ENCODE data around the gene RIBC2.
"Not testable (repeated sequence)": the region's sequence is repeated elsewhere in the genome, so short reads cannot be mapped to it uniquely, and the experiment has no call there.

RIBC2 gene

GRCh38 chr22:45438336-45438735 is 24.8 kb downstream of the RIBC2 start:
- H3K9me3 ChIP-seq (replicated peaks; ENCODE audit: low read length): no peaks in the 10 kb centered on the region
- no peaks in the 10 kb centered on the region for H3K36me3 ChIP-seq (ENCODE audit: insufficient read depth, low read length)
- no peaks in the 10 kb centered on the region for H3K27me3 ChIP-seq (ENCODE audit: control insufficient read depth, insufficient read depth, low read length)
- H3K4me2 ChIP-seq (ENCODE audit: low read length): no peak overlapping the region
- no peak overlapping the region for H3K9ac ChIP-seq (ENCODE audit: low read depth, low read length)
- no peak overlapping the region for H3K4me3 ChIP-seq (ENCODE audit: low read length)
- peaks cover 5% of the 10 kb centered on the region for H3K4me1 ChIP-seq (ENCODE audit: control insufficient read depth, insufficient read depth, low read length)

DNA sequence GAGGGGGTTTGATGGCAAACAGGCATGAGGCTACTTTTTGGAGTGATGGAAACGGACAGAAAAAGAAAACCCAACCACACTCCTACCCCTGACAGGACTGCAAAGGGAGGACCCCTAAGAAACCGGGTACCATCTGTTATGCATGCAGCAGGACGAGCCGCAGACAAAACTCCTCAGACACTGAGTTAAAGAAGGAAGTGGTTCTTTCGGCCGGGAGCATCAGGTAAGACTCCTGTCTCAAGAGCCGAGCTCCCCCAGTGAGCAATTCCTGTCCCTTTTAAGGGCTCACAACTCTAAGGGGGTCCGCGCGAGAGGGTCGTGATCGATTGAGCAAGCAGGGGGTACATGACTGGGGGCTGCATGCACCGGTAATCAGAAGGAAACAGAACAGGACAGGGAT is 27.2 kb downstream of the RIBC2 start:
- not testable (repeated sequence) for H3K4me1 ChIP-seq (ENCODE audit: control insufficient read depth, insufficient read depth, low read length); H3K36me3 ChIP-seq (ENCODE audit: insufficient read depth, low read length); H3K4me2 ChIP-seq (ENCODE audit: low read length); H3K4me3 ChIP-seq (ENCODE audit: low read length); H3K9me3 ChIP-seq (replicated peaks; ENCODE audit: low read length); H3K27me3 ChIP-seq (ENCODE audit: control insufficient read depth, insufficient read depth, low read length); H3K9ac ChIP-seq (ENCODE audit: low read depth, low read length)

GRCh38 chr22:45441138-45441537 is 27.6 kb downstream of the RIBC2 start:
- peaks cover 7% of the 10 kb centered on the region for H3K27me3 ChIP-seq (ENCODE audit: control insufficient read depth, insufficient read depth, low read length)
- no peaks in the 10 kb centered on the region for H3K4me1 ChIP-seq (ENCODE audit: control insufficient read depth, insufficient read depth, low read length)
- no peak overlapping the region for H3K9ac ChIP-seq (ENCODE audit: low read depth, low read length)
- no peaks in the 10 kb centered on the region for H3K9me3 ChIP-seq (replicated peaks; ENCODE audit: low read length)
- no peaks in the 10 kb centered on the region for H3K36me3 ChIP-seq (ENCODE audit: insufficient read depth, low read length)
- no peak overlapping the region for H3K4me3 ChIP-seq (ENCODE audit: low read length)
- H3K4me2 ChIP-seq (ENCODE audit: low read length): no peak overlapping the region

- Histone ChIP-seq H3K4me1 (ENCODE audit: control insufficient read depth, insufficient read depth, low read length) (no peaks in the 10 kb centered on the region), H3K9me3 (replicated peaks; ENCODE audit: low read length) (no peaks in the 10 kb centered on the region), H3K4me3 (ENCODE audit: low read length) (no peak overlapping the region), H3K27me3 (ENCODE audit: control insufficient read depth, insufficient read depth, low read length) (peaks cover 10% of the 10 kb centered on the region), H3K4me2 (ENCODE audit: low read length) (no peak overlapping the region), H3K9ac (ENCODE audit: low read depth, low read length) (no peak overlapping the region), H3K36me3 (ENCODE audit: insufficient read depth, low read length) (no peaks in the 10 kb centered on the region)
Observed at GRCh38 chr22:45442116-45442515, 28.6 kb downstream of the RIBC2 start.

DNA sequence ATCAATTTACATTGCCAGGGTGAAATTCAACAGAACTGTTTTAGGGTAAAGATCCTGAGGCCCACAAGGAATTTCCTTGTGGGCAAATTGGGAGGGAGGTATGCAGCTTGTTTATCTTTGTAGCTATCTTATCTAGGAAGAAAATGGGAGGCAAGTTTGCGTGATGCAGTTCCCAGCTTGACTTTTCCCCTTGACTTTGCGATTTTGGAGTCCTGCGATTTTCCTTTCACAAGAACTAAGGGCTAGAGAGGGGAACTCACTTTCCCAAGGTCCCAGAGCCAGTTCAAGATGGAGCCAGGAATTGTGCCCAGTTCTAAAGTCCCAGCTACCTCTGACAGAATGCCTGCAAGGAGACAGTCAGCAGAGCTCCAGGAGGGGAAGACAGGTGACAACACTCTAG is 30.7 kb downstream of the RIBC2 start:
- no peak overlapping the region for H3K4me3 ChIP-seq (ENCODE audit: low read length)
- H3K9ac ChIP-seq (ENCODE audit: low read depth, low read length): no peak overlapping the region
- no peak overlapping the region for H3K4me2 ChIP-seq (ENCODE audit: low read length)
- H3K4me1 ChIP-seq (ENCODE audit: control insufficient read depth, insufficient read depth, low read length): no peaks in the 10 kb centered on the region
- H3K9me3 ChIP-seq (replicated peaks; ENCODE audit: low read length): no peaks in the 10 kb centered on the region
- H3K27me3 ChIP-seq (ENCODE audit: control insufficient read depth, insufficient read depth, low read length): peaks cover 10% of the 10 kb centered on the region
- H3K36me3 ChIP-seq (ENCODE audit: insufficient read depth, low read length): no peaks in the 10 kb centered on the region

DNA sequence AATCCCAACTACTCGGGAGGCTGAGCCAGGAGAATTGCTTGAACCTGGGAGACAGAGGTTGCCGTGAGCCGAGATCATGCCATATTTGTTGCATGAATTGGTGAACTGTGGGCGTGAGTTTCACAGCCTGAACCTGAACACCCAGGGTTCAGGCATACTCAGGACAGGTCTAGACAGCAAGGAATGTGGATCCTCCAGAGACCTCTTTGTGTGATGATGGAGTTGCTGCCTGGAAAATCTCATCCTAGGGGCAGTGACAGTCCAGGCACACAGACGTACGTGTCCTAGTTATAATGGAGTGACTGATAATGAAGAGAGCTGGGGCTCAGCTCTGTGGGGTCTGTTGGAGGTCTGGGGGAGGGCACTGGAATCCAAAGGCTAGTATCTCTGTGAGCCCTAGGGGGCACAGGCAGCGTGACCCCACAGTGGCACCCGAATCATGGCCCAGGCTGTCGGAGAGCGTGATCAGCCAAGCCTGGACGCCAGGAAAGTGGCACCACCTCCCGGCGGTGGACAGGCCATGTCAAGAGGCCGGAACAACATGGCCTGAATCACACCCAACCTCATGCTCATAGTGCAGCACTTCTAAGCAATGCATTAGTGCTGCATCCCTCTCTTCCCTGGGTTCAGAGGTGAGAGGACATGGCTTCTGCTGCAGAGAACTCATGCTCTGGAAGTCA is 31.7 kb downstream of the RIBC2 start:
- H3K36me3 ChIP-seq (ENCODE audit: insufficient read depth, low read length): no peaks in the 10 kb centered on the region
- H3K4me1 ChIP-seq (ENCODE audit: control insufficient read depth, insufficient read depth, low read length): no peaks in the 10 kb centered on the region

DNA sequence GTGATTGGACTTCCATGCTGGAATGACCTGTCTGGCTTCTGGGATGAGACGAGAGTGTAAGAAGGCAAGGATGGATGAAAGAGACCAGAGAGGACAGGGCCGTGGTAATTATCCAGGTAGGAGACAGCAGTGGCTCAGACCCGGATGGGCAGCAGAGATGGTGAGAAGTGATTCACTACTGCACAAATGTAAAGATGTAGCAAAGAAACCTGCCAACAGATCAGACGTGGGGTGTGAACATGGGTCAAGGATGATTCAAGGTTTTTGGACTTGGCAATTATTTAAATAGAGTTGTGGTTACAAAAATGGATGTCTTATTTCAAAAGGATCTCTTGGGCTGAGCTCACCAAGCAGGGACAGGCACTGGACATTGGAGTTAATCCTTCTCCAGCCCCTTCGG is 32.7 kb downstream of the RIBC2 start:
- peaks cover 10% of the 10 kb centered on the region for H3K27me3 ChIP-seq (ENCODE audit: control insufficient read depth, insufficient read depth, low read length)
- no peaks in the 10 kb centered on the region for H3K9me3 ChIP-seq (replicated peaks; ENCODE audit: low read length)
- no peak overlapping the region for H3K4me2 ChIP-seq (ENCODE audit: low read length)
- no peak overlapping the region for H3K9ac ChIP-seq (ENCODE audit: low read depth, low read length)
- no peaks in the 10 kb centered on the region for H3K36me3 ChIP-seq (ENCODE audit: insufficient read depth, low read length)
- peaks cover 4% of the 10 kb centered on the region for H3K4me1 ChIP-seq (ENCODE audit: control insufficient read depth, insufficient read depth, low read length)
- H3K4me3 ChIP-seq (ENCODE audit: low read length): no peak overlapping the region

More for the DNA sequence above, 31.7 kb downstream of the RIBC2 start:
- H3K4me3 ChIP-seq (ENCODE audit: low read length): no peak overlapping the region
- no peak overlapping the region for H3K9ac ChIP-seq (ENCODE audit: low read depth, low read length)
- no peak overlapping the region for H3K4me2 ChIP-seq (ENCODE audit: low read length)
- no peaks in the 10 kb centered on the region for H3K9me3 ChIP-seq (replicated peaks; ENCODE audit: low read length)
- peaks cover 10% of the 10 kb centered on the region for H3K27me3 ChIP-seq (ENCODE audit: control insufficient read depth, insufficient read depth, low read length)

GRCh38 chr22:45447596-45447995 is 34.1 kb downstream of the RIBC2 start:
- not testable (repeated sequence) for H3K9me3 ChIP-seq (replicated peaks; ENCODE audit: low read length); H3K4me2 ChIP-seq (ENCODE audit: low read length); H3K4me1 ChIP-seq (ENCODE audit: control insufficient read depth, insufficient read depth, low read length); H3K9ac ChIP-seq (ENCODE audit: low read depth, low read length); H3K36me3 ChIP-seq (ENCODE audit: insufficient read depth, low read length); H3K4me3 ChIP-seq (ENCODE audit: low read length)
- peaks cover 10% of the 10 kb centered on the region for H3K27me3 ChIP-seq (ENCODE audit: control insufficient read depth, insufficient read depth, low read length)

GRCh38 chr22:45448431-45448830 is 34.9 kb downstream of the RIBC2 start:
- peaks cover 10% of the 10 kb centered on the region for H3K27me3 ChIP-seq (ENCODE audit: control insufficient read depth, insufficient read depth, low read length)
- no peak overlapping the region for H3K4me2 ChIP-seq (ENCODE audit: low read length)
- no peaks in the 10 kb centered on the region for H3K36me3 ChIP-seq (ENCODE audit: insufficient read depth, low read length)
- H3K9ac ChIP-seq (ENCODE audit: low read depth, low read length): no peak overlapping the region
- peaks cover 13% of the 10 kb centered on the region for H3K4me1 ChIP-seq (ENCODE audit: control insufficient read depth, insufficient read depth, low read length)
- no peak overlapping the region for H3K4me3 ChIP-seq (ENCODE audit: low read length)
- no peaks in the 10 kb centered on the region for H3K9me3 ChIP-seq (replicated peaks; ENCODE audit: low read length)

GRCh38 chr22:45449442-45449841 is 35.9 kb downstream of the RIBC2 start:
- H3K4me2 ChIP-seq (ENCODE audit: low read length); H3K9ac ChIP-seq (ENCODE audit: low read depth, low read length); H3K36me3 ChIP-seq (ENCODE audit: insufficient read depth, low read length); H3K4me3 ChIP-seq (ENCODE audit: low read length); H3K27me3 ChIP-seq (ENCODE audit: control insufficient read depth, insufficient read depth, low read length); H3K9me3 ChIP-seq (replicated peaks; ENCODE audit: low read length): not testable (repeated sequence)
- peaks cover 13% of the 10 kb centered on the region for H3K4me1 ChIP-seq (ENCODE audit: control insufficient read depth, insufficient read depth, low read length)

- Histone ChIP-seq H3K9ac (ENCODE audit: low read depth, low read length) (no peak overlapping the region), H3K4me1 (ENCODE audit: control insufficient read depth, insufficient read depth, low read length) (peaks cover 13% of the 10 kb centered on the region), H3K36me3 (ENCODE audit: insufficient read depth, low read length) (no peaks in the 10 kb centered on the region), H3K27me3 (ENCODE audit: control insufficient read depth, insufficient read depth, low read length) (peaks cover 3% of the 10 kb centered on the region), H3K9me3 (replicated peaks; ENCODE audit: low read length) (no peaks in the 10 kb centered on the region), H3K4me2 (ENCODE audit: low read length) (no peak overlapping the region), H3K4me3 (ENCODE audit: low read length) (no peak overlapping the region)
Observed at GRCh38 chr22:45450101-45450785, 36.8 kb downstream of the RIBC2 start.

Data from skeletal muscle satellite cell (primary cell).